T-helper 17 cell (primary cell): ENCODE results near the gene TTYH2. TPM values are rescaled to one million over a fixed set of nuclear protein-coding genes. Genes with fewer than 3 reads are reported as not detected.
A peak's percentile ranks its signal among the peaks of the same experiment; 100 is the strongest.

Experiments
- ATAC-seq: fragments of 150-1000 bp; cut with Tn5 transposase; 2 replicates; pipeline ENCODE4 v1.10.0; 2021; ENCODE audit warnings: mild to moderate bottlenecking, moderate library complexity
- DNase-seq, 3 donors: peaks; one replicate each; pipeline versions ENCODE4 v3.0.0 to v3.0.0-alpha.2; 2020 to 2021
- H3K9me3 ChIP-seq: one replicate; pipeline ENCODE4 v1.7.0; 2013; ENCODE audit warnings: low read length, mild to moderate bottlenecking; ENCODE audit not compliant: control insufficient read depth, poor library complexity, severe bottlenecking
- H3K27ac Mint-ChIP-seq: one replicate; pipeline ENCODE4 v1.8.0; 2022; ENCODE audit warnings: mild to moderate bottlenecking, moderate library complexity, mixed read lengths
- H3K27me3 Mint-ChIP-seq: one replicate; pipeline ENCODE4 v1.8.0; 2022; ENCODE audit warnings: mixed read lengths
- H3K36me3 Mint-ChIP-seq: one replicate; pipeline ENCODE4 v1.8.0; 2022; ENCODE audit warnings: low read depth, mixed read lengths
- H3K4me1 Mint-ChIP-seq: one replicate; pipeline ENCODE4 v1.8.0; 2022; ENCODE audit warnings: mild to moderate bottlenecking, mixed read lengths
- H3K4me3 Mint-ChIP-seq: one replicate; pipeline ENCODE4 v1.8.0; 2022; ENCODE audit warnings: mild to moderate bottlenecking, moderate library complexity, mixed read lengths
- total RNA-seq, 4 donors: library from RNA in 2 of 4; stranded (reverse) in 2 of 4; gene quantifications; one replicate each; pipeline ENCODE4 v1.2.3 and lab custom pipeline; 2022 to 2026

The TTYH2 gene
- total RNA-seq, 2 donors from 2014 or later = 19.8 to 23.2 TPM

DNA sequence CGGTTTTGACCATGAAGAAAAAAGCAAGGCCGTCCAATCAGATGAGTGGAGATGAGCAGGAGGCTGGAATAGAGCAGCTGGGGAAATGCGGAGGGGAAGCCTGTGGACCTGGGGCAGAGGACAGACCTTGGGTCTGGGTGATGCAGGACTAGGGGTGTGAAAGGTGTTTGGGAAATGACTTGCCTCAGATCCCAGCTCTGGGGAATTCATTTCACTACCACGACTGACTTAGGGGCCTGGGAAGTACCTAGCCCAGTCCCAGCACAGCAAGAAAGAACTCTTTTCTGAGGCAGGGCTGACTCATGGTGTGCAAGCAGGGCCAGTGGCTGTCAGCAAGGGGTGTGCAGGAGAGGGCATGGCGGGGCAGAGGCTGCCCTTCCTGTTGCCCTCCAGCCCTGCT is 75.4 kb downstream of the TTYH2 start:
- no peak overlapping the region for H3K4me3 Mint-ChIP-seq
- H3K27ac Mint-ChIP-seq = peak overlapping the region; percentile 91
- H3K9me3 ChIP-seq = no peaks in the 10 kb centered on the region
- ATAC-seq = no peak
- H3K4me1 Mint-ChIP-seq = peaks cover 23% of the 10 kb centered on the region
- H3K27me3 Mint-ChIP-seq = no peaks in the 10 kb centered on the region
- no peaks in the 10 kb centered on the region for H3K36me3 Mint-ChIP-seq
- no peak for DNase-seq

DNA sequence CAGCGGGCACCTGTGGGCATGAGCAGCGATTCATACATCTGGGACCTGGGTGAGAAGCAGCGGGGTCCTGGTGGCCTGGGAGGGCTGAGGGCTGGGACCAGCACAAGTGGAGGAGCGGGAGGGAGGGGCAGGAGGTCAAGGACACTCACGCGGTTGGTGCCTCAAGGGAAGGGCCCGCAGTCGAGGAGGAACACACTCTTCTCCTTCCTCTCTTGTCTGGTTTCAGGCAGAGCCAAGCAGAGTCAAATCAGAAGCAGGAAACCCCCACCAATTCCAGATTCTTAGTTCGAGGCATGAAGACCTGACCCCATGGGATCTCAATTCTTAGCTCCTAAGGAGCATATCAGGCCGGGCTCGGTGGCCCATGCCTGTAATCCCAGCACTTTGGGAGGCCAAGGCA is 76.3 kb downstream of the TTYH2 start:
- Mint-ChIP-seq H3K27me3 (no peaks in the 10 kb centered on the region), H3K36me3 (no peaks in the 10 kb centered on the region), H3K4me3 (no peak overlapping the region), H3K4me1 (peaks cover 20% of the 10 kb centered on the region), H3K27ac (peak overlapping the region; percentile 91)
- no peak for ATAC-seq
- no peaks in the 10 kb centered on the region for H3K9me3 ChIP-seq
- no peak for DNase-seq

DNA sequence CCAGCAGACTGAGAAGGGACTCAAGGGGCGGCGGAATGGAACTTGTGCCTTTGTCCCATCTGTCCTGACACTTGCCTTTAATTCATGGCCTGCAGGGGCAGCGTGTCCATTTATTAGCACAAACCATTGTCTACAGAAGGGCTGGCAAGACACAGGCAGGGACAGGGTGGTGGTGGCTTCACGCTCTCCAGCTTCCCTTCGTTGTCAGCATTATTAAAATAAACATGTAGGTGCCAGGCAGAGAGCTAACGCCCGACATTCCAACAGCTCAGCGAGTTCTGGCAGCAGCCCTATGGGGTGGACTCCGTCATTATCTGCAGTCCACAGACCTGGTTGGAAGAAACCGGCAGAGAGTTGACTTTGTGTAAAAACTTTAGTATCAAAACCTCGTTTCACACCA is 77.0 kb downstream of the TTYH2 start:
- no peaks in the 10 kb centered on the region for H3K36me3 Mint-ChIP-seq
- no peak overlapping the region for H3K4me3 Mint-ChIP-seq
- DNase-seq (no peak), ATAC-seq (no peak)
- peaks cover 15% of the 10 kb centered on the region for H3K4me1 Mint-ChIP-seq
- no peak overlapping the region for H3K27ac Mint-ChIP-seq
- H3K9me3 ChIP-seq = no peaks in the 10 kb centered on the region
- H3K27me3 Mint-ChIP-seq = no peaks in the 10 kb centered on the region

DNA sequence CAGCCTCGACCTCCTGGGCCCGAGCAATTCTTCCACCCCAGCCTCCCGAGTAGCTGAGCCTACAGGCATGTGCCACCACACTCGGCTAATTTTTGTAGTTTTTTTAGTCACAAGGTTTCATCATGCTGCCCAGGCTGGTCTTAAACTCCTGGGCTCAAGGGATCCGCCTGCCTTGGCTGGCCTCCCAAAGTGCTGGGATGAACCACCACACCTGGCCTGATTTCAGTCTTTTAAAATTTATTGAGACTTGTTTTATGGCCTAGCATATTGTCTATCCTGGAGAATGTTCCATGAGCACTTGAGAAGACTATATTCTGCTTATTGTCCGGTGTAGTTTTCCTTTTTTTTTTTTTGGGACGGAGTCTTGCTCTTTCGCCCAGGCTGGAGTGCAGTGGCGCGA is 79.1 kb downstream of the TTYH2 start:
- Mint-ChIP-seq H3K27me3 (no peaks in the 10 kb centered on the region), H3K27ac (no peak overlapping the region), H3K4me1 (peaks cover 18% of the 10 kb centered on the region), H3K36me3 (no peaks in the 10 kb centered on the region), H3K4me3 (no peak overlapping the region)
- no peaks in the 10 kb centered on the region for H3K9me3 ChIP-seq
- ATAC-seq = no peak
- no peak for DNase-seq

DNA sequence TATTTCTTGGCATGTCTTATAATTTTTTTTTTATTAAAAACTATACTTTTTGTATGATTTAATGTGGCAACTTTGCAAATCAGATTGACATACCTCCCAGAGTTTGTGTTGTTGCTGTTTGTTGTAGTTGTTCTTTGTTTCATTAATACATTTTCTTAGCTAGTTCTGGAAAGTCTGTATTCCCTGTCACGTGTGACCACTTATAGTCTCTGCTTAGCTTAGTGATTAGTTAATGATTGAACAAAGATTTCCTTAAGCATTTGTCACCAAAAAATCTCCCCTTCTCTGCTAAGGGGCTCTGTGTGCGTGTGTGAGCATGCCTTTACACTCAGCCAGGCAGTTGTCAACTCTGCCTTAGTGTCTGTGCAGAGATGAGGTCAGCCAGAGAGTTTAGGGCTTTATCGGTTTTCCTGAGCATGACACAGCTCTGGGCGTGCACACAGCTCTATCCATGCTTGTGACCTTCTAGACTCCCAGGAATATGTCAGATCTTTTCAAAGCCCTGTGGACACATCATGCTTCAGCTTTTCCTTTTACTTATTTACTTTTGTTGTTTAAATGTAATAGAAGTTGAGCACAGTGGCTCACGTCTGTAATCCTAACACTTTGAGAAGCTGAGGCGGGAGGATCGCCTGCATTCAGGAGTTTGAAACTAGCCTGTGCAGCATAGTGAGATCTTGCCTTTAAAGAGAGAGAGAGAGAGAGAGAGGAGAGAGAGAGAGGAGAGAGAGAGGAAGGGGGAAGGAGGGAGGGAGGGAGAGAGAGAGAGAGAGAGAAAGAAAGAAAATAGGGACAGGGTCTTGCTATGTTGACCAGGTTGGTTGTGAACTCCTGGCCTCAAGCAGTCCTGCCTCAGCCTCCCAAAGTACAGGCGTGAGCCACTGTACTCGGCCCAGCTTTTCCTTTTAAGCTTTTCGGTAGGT is 82.5 kb downstream of the TTYH2 start:
- no peak overlapping the region for H3K4me3 Mint-ChIP-seq
- peaks cover 2% of the 10 kb centered on the region for H3K36me3 Mint-ChIP-seq
- peaks cover 16% of the 10 kb centered on the region for H3K4me1 Mint-ChIP-seq

DNA sequence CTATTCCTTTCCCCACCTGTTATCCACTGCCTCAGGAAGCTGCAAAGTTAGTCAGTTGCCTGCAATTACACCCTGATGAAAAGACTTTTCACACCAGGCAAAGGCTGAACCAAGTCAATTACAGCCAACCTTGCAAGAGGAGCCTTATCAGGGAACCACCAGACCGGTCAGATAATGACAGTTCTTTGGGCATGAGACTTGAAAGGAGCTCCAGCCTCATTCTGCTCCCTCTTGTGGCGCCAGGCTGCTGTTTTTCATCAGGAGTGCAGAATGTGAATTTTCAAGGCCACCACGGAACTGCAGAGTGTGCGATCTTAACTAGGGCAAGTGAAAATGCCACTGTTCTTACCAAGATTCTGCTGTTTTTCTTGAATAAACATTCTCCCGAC is 83.2 kb downstream of the TTYH2 start:
- H3K36me3 Mint-ChIP-seq = peaks cover 2% of the 10 kb centered on the region
- DNase-seq = peak in 1 of 3 donors; percentile 14
- peak; percentile 78 for ATAC-seq
- H3K4me1 Mint-ChIP-seq = peaks cover 18% of the 10 kb centered on the region
- peak overlapping the region; percentile 57 for H3K27ac Mint-ChIP-seq
- no peak overlapping the region for H3K4me3 Mint-ChIP-seq
- no peaks in the 10 kb centered on the region for H3K27me3 Mint-ChIP-seq
- H3K9me3 ChIP-seq = no peaks in the 10 kb centered on the region

More for the DNA sequence above, 82.5 kb downstream of the TTYH2 start:
- ATAC-seq (no peak), DNase-seq (no peak)
- no peaks in the 10 kb centered on the region for H3K9me3 ChIP-seq
- no peaks in the 10 kb centered on the region for H3K27me3 Mint-ChIP-seq
- H3K27ac Mint-ChIP-seq = peak overlapping the region; percentile 57

DNA sequence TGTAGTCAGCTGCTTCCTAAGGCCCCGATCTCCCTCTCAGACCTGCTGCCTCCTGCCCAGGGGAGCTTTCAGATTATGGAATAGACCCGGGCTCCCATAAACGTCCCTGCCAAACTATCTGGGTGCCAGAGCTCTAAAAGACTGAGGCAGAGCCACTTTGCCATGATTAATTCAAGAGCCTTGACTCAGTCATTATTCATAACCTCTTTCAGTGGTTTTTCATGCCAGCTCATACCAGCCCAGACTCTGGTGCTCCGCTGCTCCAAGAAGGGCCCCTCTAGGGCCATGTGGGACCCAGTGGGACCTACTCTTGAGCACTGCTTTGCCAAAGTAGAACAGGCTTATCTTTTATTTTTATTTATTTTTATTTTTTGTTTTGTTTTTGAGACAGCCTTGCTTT is 84.6 kb downstream of the TTYH2 start:
- no peaks in the 10 kb centered on the region for H3K9me3 ChIP-seq
- peak overlapping the region; percentile 88 for H3K27ac Mint-ChIP-seq
- no peaks in the 10 kb centered on the region for H3K27me3 Mint-ChIP-seq
- H3K36me3 Mint-ChIP-seq = peaks cover 2% of the 10 kb centered on the region
- DNase-seq = no peak
- H3K4me1 Mint-ChIP-seq = peaks cover 15% of the 10 kb centered on the region
- peak overlapping the region; percentile 80 for H3K4me3 Mint-ChIP-seq
- ATAC-seq = no peak

DNA sequence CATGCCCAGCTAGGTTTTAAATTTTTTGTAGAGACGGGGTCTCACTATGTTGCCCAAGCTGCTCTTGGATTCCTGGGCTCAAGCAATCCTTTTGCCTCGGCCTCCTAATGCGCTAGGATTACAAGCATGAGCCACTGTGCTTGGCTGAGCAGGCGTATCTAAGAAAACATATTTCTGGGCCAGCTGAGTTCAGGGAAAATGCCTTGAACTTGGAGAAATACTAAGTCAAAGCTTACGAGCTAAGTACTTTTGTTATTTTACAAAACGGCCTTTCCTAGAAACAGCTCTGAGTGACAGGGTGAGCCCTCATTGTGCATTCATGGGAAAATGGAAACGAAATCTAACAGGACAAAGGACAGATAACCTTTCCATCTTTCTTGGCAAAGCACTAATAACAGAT is 85.4 kb downstream of the TTYH2 start:
- no peaks in the 10 kb centered on the region for H3K9me3 ChIP-seq
- Mint-ChIP-seq H3K4me3 (no peak overlapping the region), H3K36me3 (peaks cover 2% of the 10 kb centered on the region), H3K27ac (no peak overlapping the region), H3K4me1 (peaks cover 15% of the 10 kb centered on the region), H3K27me3 (no peaks in the 10 kb centered on the region)
- no peak for ATAC-seq
- no peak for DNase-seq

DNA sequence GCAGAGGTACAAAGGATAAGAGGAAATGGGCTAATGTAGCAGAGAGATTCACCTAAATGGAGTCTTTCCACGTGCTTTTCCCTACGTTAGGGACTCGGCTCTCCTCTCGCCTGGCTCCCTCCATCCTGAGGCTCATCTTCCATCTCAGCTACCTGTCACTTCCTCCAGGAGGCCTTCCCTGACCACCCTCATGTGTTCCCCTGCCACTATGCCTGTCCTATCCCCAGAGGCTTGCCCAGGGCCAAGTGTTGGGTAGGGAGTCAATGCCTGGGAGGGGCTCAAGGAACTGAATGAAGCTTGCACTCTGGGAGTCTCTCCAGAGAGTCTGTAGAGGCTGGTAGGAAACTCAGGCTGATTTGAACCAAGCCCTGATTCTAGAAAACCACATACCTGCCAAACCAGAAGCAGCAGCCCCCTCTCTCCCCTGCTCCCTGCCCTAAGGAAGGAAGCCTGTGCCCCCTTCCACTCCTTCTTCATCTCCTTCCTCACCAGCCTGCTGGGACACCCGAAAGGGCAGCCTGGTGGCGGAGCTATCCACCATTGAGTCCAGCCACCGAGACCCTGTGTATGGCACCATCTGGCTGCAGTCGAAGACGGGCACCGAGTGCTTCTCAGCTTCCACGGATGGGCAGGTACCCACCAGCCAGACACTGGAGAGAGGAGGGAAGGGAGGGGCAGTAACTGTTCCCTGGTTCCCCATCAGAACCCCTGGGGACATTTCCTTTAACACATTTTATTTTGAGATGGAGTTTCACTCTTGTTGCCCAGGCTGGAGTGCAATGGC is 86.0 kb downstream of the TTYH2 start:
- no peak overlapping the region for H3K27ac Mint-ChIP-seq

DNA sequence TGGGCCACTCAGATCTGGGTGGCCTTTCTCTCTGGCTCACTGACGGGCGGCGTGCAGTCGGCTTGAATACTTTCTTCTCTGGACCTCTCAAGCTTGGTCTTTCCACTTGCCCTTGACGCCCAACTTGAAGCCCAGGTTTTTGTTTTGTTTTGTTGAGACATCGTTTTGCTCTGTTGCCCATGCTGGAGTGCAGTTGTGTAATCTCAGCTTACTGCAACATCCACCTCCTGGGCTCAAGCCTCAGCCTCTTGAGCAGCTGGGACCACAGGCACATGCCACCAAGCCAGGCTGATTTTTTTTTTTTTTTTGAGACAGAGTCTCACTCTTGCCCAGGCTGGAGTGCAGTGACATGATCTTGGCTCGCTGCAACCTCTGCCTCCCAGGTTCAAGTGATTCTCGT is 89.9 kb downstream of the TTYH2 start:
- ATAC-seq = no peak
- H3K4me1 Mint-ChIP-seq = peaks cover 7% of the 10 kb centered on the region
- H3K36me3 Mint-ChIP-seq = peaks cover 2% of the 10 kb centered on the region
- H3K9me3 ChIP-seq = no peaks in the 10 kb centered on the region
- DNase-seq = no peak
- no peak overlapping the region for H3K4me3 Mint-ChIP-seq
- no peak overlapping the region for H3K27ac Mint-ChIP-seq
- no peaks in the 10 kb centered on the region for H3K27me3 Mint-ChIP-seq

More for the DNA sequence above, 86.0 kb downstream of the TTYH2 start:
- Mint-ChIP-seq H3K27me3 (no peaks in the 10 kb centered on the region), H3K4me3 (no peak overlapping the region), H3K4me1 (peaks cover 15% of the 10 kb centered on the region), H3K36me3 (peaks cover 2% of the 10 kb centered on the region)
- no peak for DNase-seq
- ATAC-seq = no peak
- no peaks in the 10 kb centered on the region for H3K9me3 ChIP-seq

DNA sequence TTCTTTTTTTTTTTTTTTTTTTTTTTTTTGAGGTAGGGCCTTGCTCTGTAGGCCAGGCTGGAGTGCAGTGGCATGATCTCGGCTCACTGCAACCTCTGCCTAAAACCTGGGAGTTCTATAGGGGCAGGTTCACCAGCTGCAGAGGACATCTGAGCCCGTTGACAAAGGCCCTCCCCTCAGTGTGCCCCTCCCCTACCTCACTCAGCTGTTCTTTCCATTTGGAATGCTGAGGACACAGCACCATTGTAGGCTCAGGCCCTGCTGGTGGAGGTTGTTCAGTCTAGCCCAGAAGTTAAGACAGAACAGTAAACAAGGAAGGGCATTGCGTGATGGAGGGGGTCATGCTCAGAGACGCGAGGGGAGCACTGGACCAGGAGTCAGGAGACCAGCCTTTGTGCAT is 90.8 kb downstream of the TTYH2 start:
- H3K4me1 Mint-ChIP-seq = peaks cover 7% of the 10 kb centered on the region
- H3K36me3 Mint-ChIP-seq = peaks cover 1% of the 10 kb centered on the region
- ATAC-seq (no peak), DNase-seq (no peak)
- H3K9me3 ChIP-seq = no peaks in the 10 kb centered on the region
- no peak overlapping the region for H3K4me3 Mint-ChIP-seq
- H3K27ac Mint-ChIP-seq = no peak overlapping the region
- no peaks in the 10 kb centered on the region for H3K27me3 Mint-ChIP-seq

DNA sequence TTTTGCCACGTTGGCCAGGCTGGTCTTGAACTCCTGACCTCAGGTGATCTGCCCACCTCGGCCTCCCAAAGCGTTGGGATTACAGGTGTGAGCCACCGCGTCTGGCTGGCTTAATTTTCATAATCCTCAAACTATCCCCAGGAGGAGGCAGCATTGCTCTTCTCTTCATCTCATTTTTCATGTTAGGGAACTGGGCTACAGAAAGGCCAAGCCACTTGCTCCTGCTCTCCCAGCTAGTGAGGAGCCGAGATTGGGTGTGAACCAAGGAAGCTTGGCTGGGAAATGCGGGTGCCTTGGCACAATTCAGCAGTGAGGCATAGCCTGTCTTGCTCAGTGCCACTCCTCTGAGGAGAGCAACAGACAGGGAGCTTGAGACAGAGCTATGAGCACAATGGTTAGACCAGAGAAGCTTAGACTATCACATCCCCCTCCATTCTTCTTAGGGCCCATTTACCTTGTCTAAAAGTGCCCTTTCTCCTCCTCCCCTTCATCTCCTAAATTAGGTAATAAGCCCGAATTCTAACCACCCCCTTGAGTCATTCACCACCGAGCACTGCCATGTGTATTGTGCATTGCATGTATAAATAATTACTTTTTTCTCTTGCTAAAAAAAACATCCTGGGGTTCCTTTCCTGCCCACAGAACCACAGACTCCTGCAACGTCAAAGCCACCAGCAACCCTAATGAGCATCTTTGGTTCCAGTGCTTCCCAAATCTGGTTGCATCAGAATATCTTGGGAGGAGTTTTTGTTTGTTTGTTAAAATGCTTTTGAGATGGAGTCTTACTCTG is 92.7 kb downstream of the TTYH2 start:
- peaks cover 7% of the 10 kb centered on the region for H3K4me1 Mint-ChIP-seq
- no peak overlapping the region for H3K4me3 Mint-ChIP-seq
- no peaks in the 10 kb centered on the region for H3K27me3 Mint-ChIP-seq
- ATAC-seq (no peak), DNase-seq (no peak)
- peak overlapping the region; percentile 53 for H3K27ac Mint-ChIP-seq
- H3K9me3 ChIP-seq = no peaks in the 10 kb centered on the region
- no peaks in the 10 kb centered on the region for H3K36me3 Mint-ChIP-seq
